CD4-positive, alpha-beta T cell (primary cell): ENCODE measurements around the gene SYN1. TPM values are rescaled to one million over a fixed set of nuclear protein-coding genes. Genes with fewer than 3 reads are reported as not detected.

Experiments
- ATAC-seq: fragments of 200-7000 bp; cut with Tn5 transposase; one replicate; pipeline ENCODE4 v1.10.0; 2022; ENCODE audit warnings: mild to moderate bottlenecking; ENCODE audit not compliant: poor library complexity
- CTCF ChIA-PET: fragments of 350-600 bp; sonication (Branson Sonifier 250); formaldehyde crosslinking; loops from one replicate; lab custom pipeline; 2021; ENCODE audit warnings: antibody characterized with exemption, inconsistent platforms; lab: Charles Lee
- POLR2A ChIA-PET: fragments of 350-600 bp; sonication (Branson Sonifier 250); formaldehyde crosslinking; loops from one replicate; lab custom pipeline; 2021; ENCODE audit warnings: antibody characterized with exemption, inconsistent platforms; lab: Charles Lee
- DNase-seq, 14 experiments: peaks; one replicate each; pipeline ENCODE4 v3.0.0-alpha.2; 2013 to 2020; ENCODE audit warnings: mixed read lengths in 2 of 14
- H3K27ac ChIP-seq, 2 donors: one replicate each; pipeline versions ENCODE4 v1.5.1 to v1.7.0; 2013; ENCODE audit warnings: low read length in 2 of 2, low read depth in 1 of 2, mild to moderate bottlenecking in 1 of 2
- H3K27me3 ChIP-seq, 2 experiments: 1 replicate in 1 of 2; 2 replicates in 1 of 2; pipeline versions ENCODE4 v1.6.1 to v1.7.0; 2013; ENCODE audit warnings: low read length in 2 of 2, control low read depth in 1 of 2, mild to moderate bottlenecking in 1 of 2, moderate library complexity in 1 of 2; ENCODE audit not compliant: insufficient read depth in 2 of 2, control insufficient read depth in 1 of 2
- H3K36me3 ChIP-seq: one replicate; pipeline ENCODE4 v1.6.1; 2013; ENCODE audit warnings: low read length, control low read depth; ENCODE audit not compliant: insufficient read depth
- H3K4me1 ChIP-seq: one replicate; pipeline ENCODE4 v1.6.1; 2013; ENCODE audit warnings: low read length, control low read depth; ENCODE audit not compliant: insufficient read depth
- H3K4me3 ChIP-seq: one replicate; pipeline ENCODE4 v1.5.1; 2013; ENCODE audit warnings: mild to moderate bottlenecking, low read length, moderate library complexity
- H3K9me3 ChIP-seq, 2 experiments: 1 replicate in 1 of 2; 2 replicates in 1 of 2; pipeline versions ENCODE4 v1.6.1 to v1.7.0; 2013; ENCODE audit warnings: low read length in 2 of 2, mild to moderate bottlenecking in 2 of 2, control low read depth in 1 of 2, moderate library complexity in 1 of 2; ENCODE audit not compliant: control insufficient read depth in 1 of 2, insufficient read depth in 1 of 2
- H3K27ac Mint-ChIP-seq: one replicate; pipeline ENCODE4 v1.8.0; 2020; ENCODE audit warnings: mixed read lengths
- H3K27me3 Mint-ChIP-seq: one replicate; pipeline ENCODE4 v1.8.0; 2021; ENCODE audit warnings: mixed read lengths
- H3K36me3 Mint-ChIP-seq: one replicate; pipeline ENCODE4 v1.8.0; 2021; ENCODE audit warnings: low read depth, mixed read lengths
- H3K4me1 Mint-ChIP-seq: one replicate; pipeline ENCODE4 v1.8.0; 2021; ENCODE audit warnings: low read depth, mixed read lengths
- H3K4me3 Mint-ChIP-seq: one replicate; pipeline ENCODE4 v1.8.0; 2020; ENCODE audit warnings: mild to moderate bottlenecking, mixed read lengths
- H3K9me3 Mint-ChIP-seq: one replicate; pipeline ENCODE4 v1.8.0; 2020; ENCODE audit warnings: mixed read lengths
- intact Hi-C, 2 experiments: fragments of 100-400 bp; cut with DNase I in 1 of 2; cut with micrococcal nuclease in 1 of 2; formaldehyde crosslinking; loops; one replicate each; pipeline versions ENCODE4 v1.15.1 to v1.9.0; 2023 to 2025; cut with DNase I, micrococcal nuclease
- total RNA-seq, 174 experiments: library from RNA in 2 of 174; stranded (reverse) in 2 of 174; gene quantifications; one replicate each; pipeline ENCODE4 v1.2.3 and lab custom pipeline; 2021 to 2026
- TF ChIP-seq, protein P1 (sequence below): fragments of 200-600 bp; IDR thresholded peaks from one replicate; pipeline ENCODE4 v1.8.0; 2022; ENCODE audit warnings: antibody characterized with exemption, mild to moderate bottlenecking

SYN1 gene
- total RNA-seq, 2 experiments from 2014 or later = 0.27 to 0.87 TPM

DNA sequence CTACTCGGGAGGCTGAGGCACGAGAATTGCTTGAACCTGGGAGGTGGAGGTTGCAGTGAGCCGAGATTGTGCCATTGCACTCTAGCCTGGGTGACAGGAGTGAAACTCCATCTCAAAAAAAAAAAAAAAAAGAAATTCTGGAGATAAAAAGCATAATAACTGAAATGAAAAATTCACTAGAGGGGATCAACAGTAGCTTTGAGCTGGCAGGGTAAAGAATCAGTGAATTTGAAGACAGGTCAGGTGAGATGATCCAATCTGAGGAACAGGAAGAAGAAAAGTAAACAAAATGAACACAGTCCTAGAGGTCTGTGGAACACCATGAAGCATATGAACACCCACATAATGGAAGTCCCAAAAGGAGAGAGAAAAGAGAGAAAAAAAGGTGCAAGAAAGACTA lies 22.4 kb downstream of the SYN1 start:
- no peak overlapping the region for H3K27ac Mint-ChIP-seq
- H3K27me3 ChIP-seq = no peaks in the 10 kb centered on the region
- ChIA-PET CTCF (no interaction called here), POLR2A (no interaction called here)
- H3K27ac ChIP-seq = no peak overlapping the region
- TF ChIP-seq, protein P1, sequence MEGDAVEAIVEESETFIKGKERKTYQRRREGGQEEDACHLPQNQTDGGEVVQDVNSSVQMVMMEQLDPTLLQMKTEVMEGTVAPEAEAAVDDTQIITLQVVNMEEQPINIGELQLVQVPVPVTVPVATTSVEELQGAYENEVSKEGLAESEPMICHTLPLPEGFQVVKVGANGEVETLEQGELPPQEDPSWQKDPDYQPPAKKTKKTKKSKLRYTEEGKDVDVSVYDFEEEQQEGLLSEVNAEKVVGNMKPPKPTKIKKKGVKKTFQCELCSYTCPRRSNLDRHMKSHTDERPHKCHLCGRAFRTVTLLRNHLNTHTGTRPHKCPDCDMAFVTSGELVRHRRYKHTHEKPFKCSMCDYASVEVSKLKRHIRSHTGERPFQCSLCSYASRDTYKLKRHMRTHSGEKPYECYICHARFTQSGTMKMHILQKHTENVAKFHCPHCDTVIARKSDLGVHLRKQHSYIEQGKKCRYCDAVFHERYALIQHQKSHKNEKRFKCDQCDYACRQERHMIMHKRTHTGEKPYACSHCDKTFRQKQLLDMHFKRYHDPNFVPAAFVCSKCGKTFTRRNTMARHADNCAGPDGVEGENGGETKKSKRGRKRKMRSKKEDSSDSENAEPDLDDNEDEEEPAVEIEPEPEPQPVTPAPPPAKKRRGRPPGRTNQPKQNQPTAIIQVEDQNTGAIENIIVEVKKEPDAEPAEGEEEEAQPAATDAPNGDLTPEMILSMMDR = no peak
- DNase-seq (no peak), ATAC-seq (no peak)
- H3K4me1 ChIP-seq = peaks cover 11% of the 10 kb centered on the region
- H3K27me3 Mint-ChIP-seq = no peaks in the 10 kb centered on the region
- no peak overlapping the region for H3K4me3 ChIP-seq
- H3K36me3 ChIP-seq = no peaks in the 10 kb centered on the region
- H3K4me3 Mint-ChIP-seq = no peak overlapping the region
- H3K36me3 Mint-ChIP-seq = peaks cover 20% of the 10 kb centered on the region
- intact Hi-C loops = no loop called here
- peaks cover 6 to 8% of the 10 kb centered on the region in 2 experiments for H3K9me3 ChIP-seq
- peaks cover 6% of the 10 kb centered on the region for H3K9me3 Mint-ChIP-seq
- peaks cover 20% of the 10 kb centered on the region for H3K4me1 Mint-ChIP-seq

DNA sequence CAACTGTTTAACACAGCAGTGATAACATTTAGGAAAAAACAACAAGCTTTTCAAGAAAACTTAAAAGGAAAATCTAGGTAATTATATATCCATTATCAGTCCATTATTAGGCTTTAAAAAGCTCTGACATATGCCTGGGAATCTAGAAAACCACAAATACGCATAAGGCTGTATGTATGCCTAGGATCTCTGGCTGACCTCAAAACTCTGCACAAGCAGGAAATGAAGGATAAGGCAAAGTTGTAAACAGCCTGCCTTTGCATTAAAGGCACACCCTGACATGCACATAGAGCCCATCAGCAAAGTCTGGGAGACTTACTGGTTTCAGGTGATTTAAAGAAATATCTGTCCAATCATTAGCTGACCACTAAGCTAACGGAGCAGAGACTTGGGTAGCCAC lies 23.4 kb downstream of the SYN1 start:
- DNase-seq (peak in 1 of 14 experiments; percentile 14), ATAC-seq (no peak)
- intact Hi-C loops = no loop called here
- Mint-ChIP-seq H3K4me3 (no peak overlapping the region), H3K9me3 (peaks cover 6% of the 10 kb centered on the region), H3K27ac (peak overlapping the region; percentile 82), H3K36me3 (peaks cover 16% of the 10 kb centered on the region), H3K4me1 (peaks cover 20% of the 10 kb centered on the region), H3K27me3 (no peaks in the 10 kb centered on the region)
- POLR2A ChIA-PET = interaction anchor here (1.1 to 2.5 kb wide), 4 partner anchors 14 to 451 kb away, joined by 3 to 11 read pairs (median 6); partner anchors contain the start of genes NDUFB11, RBM10, SYN1 and TIMP1
- H3K4me1 ChIP-seq = peaks cover 11% of the 10 kb centered on the region
- TF ChIP-seq, protein P1 = no peak
- peak overlapping the region in 1 of 2 donors; percentile 25 for H3K27ac ChIP-seq
- CTCF ChIA-PET = interaction anchor here (0.6 kb wide), 1 partner anchor 60 kb away, joined by 3 read pairs; no protein-coding TSS in a partner anchor
- peaks cover 6 to 8% of the 10 kb centered on the region in 2 experiments for H3K9me3 ChIP-seq
- no peaks in the 10 kb centered on the region for H3K36me3 ChIP-seq
- no peaks in the 10 kb centered on the region for H3K27me3 ChIP-seq
- H3K4me3 ChIP-seq = no peak overlapping the region

- no peak for ATAC-seq
- peak overlapping the region; percentile 82 for H3K27ac Mint-ChIP-seq
- peaks cover 16% of the 10 kb centered on the region for H3K36me3 Mint-ChIP-seq
- H3K9me3 Mint-ChIP-seq = peaks cover 6% of the 10 kb centered on the region
- no peak overlapping the region for H3K4me3 ChIP-seq
- no peak overlapping the region for H3K4me3 Mint-ChIP-seq
- no peaks in the 10 kb centered on the region for H3K27me3 ChIP-seq
- H3K36me3 ChIP-seq = no peaks in the 10 kb centered on the region
- peaks cover 6 to 8% of the 10 kb centered on the region in 2 experiments for H3K9me3 ChIP-seq
- TF ChIP-seq, protein P1 = no peak
- H3K27me3 Mint-ChIP-seq = no peaks in the 10 kb centered on the region
- ChIA-PET POLR2A (interaction anchor here (1.1 to 2.5 kb wide), 5 partner anchors 14 to 451 kb away, joined by 3 to 11 read pairs (median 3); partner anchors contain the start of genes NDUFB11, RBM10, SYN1 and TIMP1), CTCF (interaction anchor here (0.6 kb wide), 1 partner anchor 59 kb away, joined by 3 read pairs; no protein-coding TSS in a partner anchor)
- DNase-seq = peak in 1 of 14 experiments; percentile 22
- peaks cover 20% of the 10 kb centered on the region for H3K4me1 Mint-ChIP-seq
- intact Hi-C loops = no loop called here
- peak overlapping the region in 1 of 2 donors; percentile 25 for H3K27ac ChIP-seq
- H3K4me1 ChIP-seq = peaks cover 11% of the 10 kb centered on the region
Measured at GRCh38 chrX:47595716-47596251, 23.9 kb downstream of the SYN1 start.
